ENCODE results near the gene TMC2. TPM values are rescaled to one million over a fixed set of nuclear protein-coding genes. Genes with fewer than 3 reads are reported as not detected.
"Not testable (repeated sequence)": the region's sequence is repeated elsewhere in the genome, so short reads cannot be mapped to it uniquely, and the experiment has no call there.

TMC2 gene
- total RNA-seq, 1 experiment from 2014 or later = not detected

- no peak for DNase-seq (ENCODE audit: extremely low read depth, low read depth)
Observed at GRCh38 chr20:2524709-2525506, 11.5 kb upstream of the TMC2 start.

GRCh38 chr20:2526218-2526583 lies 10.2 kb upstream of the TMC2 start:
- DNase-seq (ENCODE audit: extremely low read depth, low read depth) = not testable (repeated sequence)

- no peak for DNase-seq (ENCODE audit: extremely low read depth, low read depth)
Observed at GRCh38 chr20:2527762-2528161, 8.6 kb upstream of the TMC2 start.

- DNase-seq (ENCODE audit: extremely low read depth, low read depth) = no peak
Observed at GRCh38 chr20:2528671-2529271, 7.6 kb upstream of the TMC2 start.

- DNase-seq (ENCODE audit: extremely low read depth, low read depth) = no peak
Observed at GRCh38 chr20:2533118-2533517, 3.3 kb upstream of the TMC2 start.

- no peak for DNase-seq (ENCODE audit: extremely low read depth, low read depth)
Observed at GRCh38 chr20:2535711-2536559, 438 bp upstream of the TMC2 start.

- no peak for DNase-seq (ENCODE audit: extremely low read depth, low read depth)
Observed at GRCh38 chr20:2537101-2537500, 728 bp downstream of the TMC2 start.

GRCh38 chr20:2538356-2538755 lies 2.0 kb downstream of the TMC2 start:
- DNase-seq (ENCODE audit: extremely low read depth, low read depth) = no peak

- DNase-seq (ENCODE audit: extremely low read depth, low read depth) = no peak
Observed at GRCh38 chr20:2538931-2539720, 2.8 kb downstream of the TMC2 start.

- no peak for DNase-seq (ENCODE audit: extremely low read depth, low read depth)
Observed at GRCh38 chr20:2541940-2542339, 5.6 kb downstream of the TMC2 start.

- DNase-seq (ENCODE audit: extremely low read depth, low read depth) = no peak
Observed at GRCh38 chr20:2542361-2542760, 6.0 kb downstream of the TMC2 start.

- no peak for DNase-seq (ENCODE audit: extremely low read depth, low read depth)
Observed at GRCh38 chr20:2544211-2544610, 7.8 kb downstream of the TMC2 start.

- no peak for DNase-seq (ENCODE audit: extremely low read depth, low read depth)
Observed at GRCh38 chr20:2545594-2545993, 9.2 kb downstream of the TMC2 start.

GRCh38 chr20:2557873-2558580 lies 21.7 kb downstream of the TMC2 start:
- no peak for DNase-seq (ENCODE audit: extremely low read depth, low read depth)

GRCh38 chr20:2558581-2559278 lies 22.4 kb downstream of the TMC2 start:
- no peak for DNase-seq (ENCODE audit: extremely low read depth, low read depth)

GRCh38 chr20:2559279-2559626 lies 22.9 kb downstream of the TMC2 start:
- no peak for DNase-seq (ENCODE audit: extremely low read depth, low read depth)

GRCh38 chr20:2559651-2560050 lies 23.3 kb downstream of the TMC2 start:
- DNase-seq (ENCODE audit: extremely low read depth, low read depth) = no peak

GRCh38 chr20:2563116-2563515 lies 26.7 kb downstream of the TMC2 start:
- DNase-seq (ENCODE audit: extremely low read depth, low read depth) = no peak

GRCh38 chr20:2564406-2564805 lies 28.0 kb downstream of the TMC2 start:
- DNase-seq (ENCODE audit: extremely low read depth, low read depth) = no peak

GRCh38 chr20:2575682-2576081 lies 39.3 kb downstream of the TMC2 start:
- DNase-seq (ENCODE audit: extremely low read depth, low read depth) = no peak
